ENCODE measurements around the gene LRRC52. TPM values are rescaled to one million over a fixed set of nuclear protein-coding genes. Genes with fewer than 3 reads are reported as not detected.

Gene LRRC52, protein sequence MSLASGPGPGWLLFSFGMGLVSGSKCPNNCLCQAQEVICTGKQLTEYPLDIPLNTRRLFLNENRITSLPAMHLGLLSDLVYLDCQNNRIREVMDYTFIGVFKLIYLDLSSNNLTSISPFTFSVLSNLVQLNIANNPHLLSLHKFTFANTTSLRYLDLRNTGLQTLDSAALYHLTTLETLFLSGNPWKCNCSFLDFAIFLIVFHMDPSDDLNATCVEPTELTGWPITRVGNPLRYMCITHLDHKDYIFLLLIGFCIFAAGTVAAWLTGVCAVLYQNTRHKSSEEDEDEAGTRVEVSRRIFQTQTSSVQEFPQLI
- not detected for total RNA-seq

DNA sequence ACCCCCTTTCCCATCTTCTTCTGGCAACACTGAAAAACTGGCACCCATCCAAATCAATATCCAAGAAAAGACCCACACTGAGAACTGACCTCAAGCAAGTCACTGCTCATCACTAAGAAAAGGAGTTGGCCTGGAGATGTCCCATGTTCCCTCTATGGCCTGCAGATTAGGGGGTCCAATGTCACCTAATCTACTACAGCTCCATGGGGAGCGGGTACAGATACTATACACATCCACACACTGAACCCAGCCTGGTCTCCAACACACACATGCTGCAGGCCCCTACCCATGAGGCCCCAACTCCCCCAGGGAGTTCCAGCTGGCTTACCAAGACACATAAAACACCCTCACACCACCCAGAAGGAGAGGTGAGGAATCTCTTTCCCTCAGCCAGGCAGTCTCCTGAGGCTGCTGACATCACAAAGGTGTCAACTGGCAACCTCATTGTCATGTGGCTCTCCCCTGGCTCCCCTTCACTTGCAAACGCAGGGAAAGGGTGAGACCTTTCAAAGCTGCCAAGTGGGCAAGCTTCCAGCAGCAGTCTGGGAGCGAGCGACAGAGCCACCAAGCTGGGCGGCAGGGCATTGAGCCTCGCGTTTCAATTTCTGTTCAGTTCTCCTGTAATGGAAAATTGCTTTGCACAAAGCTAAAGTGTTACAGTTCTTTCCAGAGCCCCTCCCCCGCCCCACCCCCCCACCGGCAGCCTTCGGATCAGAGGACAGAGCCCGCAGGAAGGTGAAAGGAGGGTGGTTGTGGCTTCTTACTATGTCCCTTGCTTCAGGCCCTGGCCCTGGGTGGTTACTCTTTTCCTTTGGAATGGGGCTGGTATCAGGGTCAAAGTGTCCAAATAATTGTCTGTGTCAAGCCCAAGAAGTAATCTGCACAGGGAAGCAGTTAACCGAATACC is at the start of gene LRRC52:
Gene LRRC52 (plus strand): TSS at position 469 of the 907 bp plus-strand sequence. CDS start 297 bp downstream, at position 766.
- H3K9me3 Mint-ChIP-seq: no peaks in the 10 kb centered on the region
- POLR2A ChIA-PET: no interaction called here
- DNase-seq (no peak), ATAC-seq (ENCODE audit: low read depth) (no peak)
- no peaks in the 10 kb centered on the region for H3K4me1 Mint-ChIP-seq
- no peak within 1 kb of the TSS for H3K4me3 Mint-ChIP-seq
- no peak within 1 kb of the TSS for H3K27ac Mint-ChIP-seq
- peaks cover 33% of the 10 kb centered on the region for H3K27me3 Mint-ChIP-seq
- H3K36me3 Mint-ChIP-seq: no peaks in the 10 kb centered on the region

DNA sequence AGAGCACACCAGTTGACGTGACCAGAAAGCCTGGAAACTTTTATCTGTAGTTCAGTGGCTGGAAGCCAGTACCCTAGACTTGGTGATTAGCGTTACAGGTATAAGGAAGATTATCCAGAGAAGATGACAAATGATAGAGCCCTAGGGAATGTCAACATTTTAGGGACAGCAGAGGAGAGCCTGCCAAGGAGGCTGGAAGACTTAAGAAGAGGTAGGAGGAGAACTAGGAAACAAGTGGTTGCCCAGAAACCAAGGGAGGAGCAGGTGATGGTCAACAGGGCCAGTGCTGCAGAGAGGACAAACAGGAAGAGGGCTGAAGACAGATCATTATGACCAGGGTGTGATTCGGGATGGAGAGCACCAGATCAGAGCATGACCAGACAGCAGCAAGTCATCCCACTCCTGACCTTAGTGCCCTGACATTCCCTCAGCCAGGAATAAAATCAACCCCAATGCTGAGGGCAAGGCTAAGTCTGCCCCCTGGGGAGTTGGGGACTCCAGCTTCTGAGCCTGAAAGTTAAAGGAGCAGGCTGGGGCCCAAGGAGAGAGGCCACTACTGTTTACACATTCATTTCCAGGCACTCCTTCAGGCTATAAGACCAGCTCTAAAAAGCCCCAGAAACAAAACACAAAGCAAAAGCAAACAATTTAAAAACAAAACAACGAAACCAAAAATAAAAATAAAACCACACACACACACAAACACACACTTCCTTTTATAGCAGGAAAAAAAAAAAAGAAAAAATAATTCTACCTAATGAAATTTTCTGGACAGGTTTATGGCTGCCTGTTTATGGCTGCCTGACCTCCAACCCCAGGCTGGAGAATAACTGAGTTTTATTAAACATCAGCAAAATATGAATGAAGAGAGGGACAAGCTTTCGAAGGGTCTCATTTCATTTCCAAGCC is 48.6 kb upstream of the LRRC52 start:
- H3K4me1 Mint-ChIP-seq: no peaks in the 10 kb centered on the region

DNA sequence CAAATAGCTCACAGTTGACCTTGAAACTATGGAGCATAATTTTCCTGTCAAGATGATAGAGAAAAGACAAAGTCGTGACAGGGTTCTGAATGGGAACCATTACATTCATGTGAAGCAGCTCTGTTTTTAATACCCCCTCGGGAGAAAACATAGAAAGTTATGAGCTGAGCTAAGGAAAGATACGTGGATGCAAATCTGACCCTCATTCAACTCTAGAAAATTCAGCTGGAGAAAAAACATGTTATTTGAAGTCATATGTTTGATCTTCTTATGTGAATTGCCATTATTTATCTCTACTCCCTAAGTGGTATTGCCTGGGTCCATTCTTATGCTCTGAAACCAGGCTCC is 48.0 kb upstream of the LRRC52 start:
- no peak for ATAC-seq (ENCODE audit: low read depth)
- H3K4me3 Mint-ChIP-seq: no peak overlapping the region
- H3K9me3 Mint-ChIP-seq: no peaks in the 10 kb centered on the region
- no peak overlapping the region for H3K27ac Mint-ChIP-seq
- POLR2A ChIA-PET: no interaction called here
- no peaks in the 10 kb centered on the region for H3K36me3 Mint-ChIP-seq
- peaks cover 21% of the 10 kb centered on the region for H3K27me3 Mint-ChIP-seq
- H3K4me1 Mint-ChIP-seq: no peaks in the 10 kb centered on the region
- no peak for DNase-seq

More for the DNA sequence above, 48.6 kb upstream of the LRRC52 start:
- Mint-ChIP-seq H3K36me3 (no peaks in the 10 kb centered on the region), H3K27ac (no peak overlapping the region), H3K27me3 (peaks cover 20% of the 10 kb centered on the region), H3K4me3 (no peak overlapping the region), H3K9me3 (no peaks in the 10 kb centered on the region)
- POLR2A ChIA-PET: no interaction called here
- ATAC-seq (ENCODE audit: low read depth) (no peak), DNase-seq (no peak)

DNA sequence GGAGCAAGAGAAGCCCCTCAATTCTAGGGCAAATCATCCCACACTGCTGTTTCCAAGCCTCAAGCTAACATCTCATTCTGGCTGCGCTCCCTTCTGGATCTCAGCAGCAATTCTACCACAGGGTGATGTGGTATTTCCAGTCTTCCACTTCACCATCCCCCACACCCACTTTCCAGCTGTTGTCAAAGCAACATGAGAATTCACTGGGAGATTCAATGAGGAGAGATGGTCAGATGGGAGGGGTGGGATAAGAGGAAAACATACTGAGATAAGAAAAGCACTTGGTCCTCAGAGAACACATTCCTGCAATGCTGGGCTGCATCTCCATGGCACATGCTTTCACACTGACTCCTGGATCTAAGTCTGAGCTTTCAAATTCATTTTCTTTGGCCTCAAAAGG is 47.3 kb upstream of the LRRC52 start:
- H3K9me3 Mint-ChIP-seq: no peaks in the 10 kb centered on the region
- H3K27me3 Mint-ChIP-seq: peaks cover 24% of the 10 kb centered on the region
- no peak for DNase-seq
- H3K4me3 Mint-ChIP-seq: no peak overlapping the region
- H3K27ac Mint-ChIP-seq: no peak overlapping the region
- POLR2A ChIA-PET: no interaction called here
- ATAC-seq (ENCODE audit: low read depth): no peak
- H3K36me3 Mint-ChIP-seq: no peaks in the 10 kb centered on the region
- H3K4me1 Mint-ChIP-seq: no peaks in the 10 kb centered on the region

DNA sequence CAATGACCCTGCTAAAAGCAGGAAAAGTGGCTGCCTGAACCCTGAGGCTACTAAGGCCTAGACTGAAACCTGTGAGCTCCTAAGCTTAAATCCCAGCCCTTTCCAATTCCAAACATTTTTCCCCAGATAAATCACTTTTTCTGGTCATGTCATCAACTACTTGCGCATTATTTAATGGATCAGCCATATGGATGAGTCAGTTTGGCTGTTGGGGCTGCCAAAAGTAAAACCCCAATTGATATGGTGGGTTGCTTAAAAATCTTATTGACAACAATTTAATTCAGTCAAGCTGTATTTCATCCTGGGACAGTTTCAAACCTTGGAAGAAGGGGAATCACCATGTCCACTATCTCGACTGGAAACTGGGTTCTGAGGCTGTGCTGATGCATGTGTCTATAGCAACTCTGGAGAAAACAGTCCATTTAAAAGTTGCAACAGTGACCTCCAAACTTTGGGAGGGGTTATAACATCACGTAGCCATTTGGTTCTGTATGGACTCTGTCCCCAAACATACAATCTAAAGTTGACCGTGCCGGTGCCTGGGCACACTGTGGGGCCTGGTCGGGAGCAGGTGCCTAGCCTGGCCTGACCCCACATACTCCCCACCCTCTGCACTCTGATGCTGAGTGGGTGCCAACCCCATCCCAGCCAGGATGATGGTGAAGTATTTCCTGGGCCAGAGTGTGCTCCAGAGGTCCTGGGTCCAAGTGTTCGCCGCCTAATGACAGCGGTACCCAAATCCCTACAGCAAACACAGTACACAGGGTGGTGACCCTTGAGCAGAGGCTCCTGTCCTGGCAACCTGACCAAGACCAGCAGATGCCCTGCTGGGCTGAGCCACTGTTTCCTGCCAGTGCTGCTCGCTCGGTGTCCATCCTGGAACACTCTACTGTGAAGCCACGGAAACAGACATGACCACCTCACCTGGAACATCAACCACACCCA is 46.5 kb upstream of the LRRC52 start:
- H3K36me3 Mint-ChIP-seq: no peaks in the 10 kb centered on the region
- H3K4me3 Mint-ChIP-seq: no peak overlapping the region
- no peaks in the 10 kb centered on the region for H3K4me1 Mint-ChIP-seq
- no peak for DNase-seq
- H3K9me3 Mint-ChIP-seq: no peaks in the 10 kb centered on the region
- H3K27me3 Mint-ChIP-seq: peaks cover 31% of the 10 kb centered on the region
- ATAC-seq (ENCODE audit: low read depth): no peak
- POLR2A ChIA-PET: no interaction called here
- no peak overlapping the region for H3K27ac Mint-ChIP-seq

DNA sequence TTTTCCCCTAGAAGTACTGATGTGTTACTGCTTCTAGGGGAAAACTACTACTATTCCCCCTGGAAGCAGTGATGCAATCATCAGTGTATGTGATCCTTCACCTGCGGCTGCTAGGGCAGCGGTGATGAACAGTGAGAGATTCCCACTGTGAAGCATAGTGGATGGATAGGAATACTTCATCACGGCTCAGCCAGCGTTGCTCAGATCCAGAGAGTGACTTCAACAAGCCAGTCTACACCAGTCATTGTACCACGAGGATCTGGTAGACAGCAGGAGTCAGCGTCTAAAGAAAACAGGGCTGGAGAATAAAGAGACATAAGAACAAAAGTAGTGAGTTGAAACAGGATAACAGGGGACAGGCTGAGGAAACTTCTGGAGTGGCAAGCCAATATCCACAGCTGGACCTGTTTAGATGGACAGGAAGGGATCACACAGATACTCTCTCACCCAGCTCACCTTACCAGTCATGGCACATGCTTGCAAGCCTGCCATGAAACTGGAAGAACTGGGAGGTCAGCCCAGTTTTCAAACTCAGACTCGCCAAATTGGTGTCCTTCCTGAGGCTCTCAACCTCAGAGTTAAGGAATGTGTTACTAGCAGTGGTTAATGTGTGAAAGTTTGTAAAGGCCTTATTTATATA is 42.4 kb upstream of the LRRC52 start:
- Mint-ChIP-seq H3K27ac (no peak overlapping the region), H3K9me3 (no peaks in the 10 kb centered on the region), H3K4me1 (no peaks in the 10 kb centered on the region), H3K4me3 (no peak overlapping the region), H3K36me3 (no peaks in the 10 kb centered on the region), H3K27me3 (peaks cover 24% of the 10 kb centered on the region)
- POLR2A ChIA-PET: no interaction called here
- DNase-seq (no peak), ATAC-seq (ENCODE audit: low read depth) (no peak)

DNA sequence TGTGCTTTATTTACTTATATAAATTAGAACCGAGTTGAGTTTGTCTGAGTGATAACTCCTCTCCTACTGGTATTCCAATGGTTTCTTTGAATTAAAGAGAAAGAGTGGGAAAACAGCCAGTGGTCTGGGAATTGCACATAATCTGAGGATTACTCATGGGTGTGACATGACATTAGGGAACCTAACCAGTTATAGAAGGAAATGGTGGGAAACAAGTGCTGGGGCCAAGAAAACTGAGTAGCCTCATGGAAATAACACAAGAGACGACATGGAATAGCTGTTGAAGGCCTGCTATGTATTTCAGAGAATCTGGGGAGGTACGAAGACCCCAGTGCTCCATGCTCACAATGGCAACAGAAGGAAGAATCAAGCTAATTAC is 41.8 kb upstream of the LRRC52 start:
- ATAC-seq (ENCODE audit: low read depth) (no peak), DNase-seq (no peak)
- Mint-ChIP-seq H3K27me3 (peaks cover 25% of the 10 kb centered on the region), H3K9me3 (no peaks in the 10 kb centered on the region), H3K4me1 (no peaks in the 10 kb centered on the region), H3K4me3 (no peak overlapping the region), H3K27ac (no peak overlapping the region), H3K36me3 (no peaks in the 10 kb centered on the region)
- POLR2A ChIA-PET: no interaction called here

DNA sequence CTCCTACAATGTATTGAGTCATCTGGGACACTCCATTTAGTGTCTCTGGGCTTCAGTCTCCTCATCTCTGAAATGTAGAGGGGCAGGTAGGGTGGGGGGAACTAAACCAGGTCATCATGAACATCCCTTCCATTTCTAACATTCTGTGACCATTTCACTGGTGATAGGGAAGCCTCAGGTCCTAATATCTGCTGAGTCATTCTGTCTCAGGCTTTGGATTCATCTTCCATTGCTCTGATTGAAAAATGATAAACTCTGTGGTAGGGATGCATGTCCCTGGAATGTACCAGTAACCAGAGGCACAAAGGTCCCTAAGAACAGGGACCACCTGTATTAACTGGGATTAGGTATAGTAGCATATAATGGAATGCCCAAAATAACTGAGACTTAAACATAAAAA is 36.2 kb upstream of the LRRC52 start:
- DNase-seq (no peak), ATAC-seq (ENCODE audit: low read depth) (no peak)
- no peaks in the 10 kb centered on the region for H3K4me1 Mint-ChIP-seq
- H3K4me3 Mint-ChIP-seq: no peak overlapping the region
- H3K9me3 Mint-ChIP-seq: no peaks in the 10 kb centered on the region
- H3K27ac Mint-ChIP-seq: no peak overlapping the region
- POLR2A ChIA-PET: no interaction called here
- H3K27me3 Mint-ChIP-seq: peaks cover 21% of the 10 kb centered on the region
- no peaks in the 10 kb centered on the region for H3K36me3 Mint-ChIP-seq

DNA sequence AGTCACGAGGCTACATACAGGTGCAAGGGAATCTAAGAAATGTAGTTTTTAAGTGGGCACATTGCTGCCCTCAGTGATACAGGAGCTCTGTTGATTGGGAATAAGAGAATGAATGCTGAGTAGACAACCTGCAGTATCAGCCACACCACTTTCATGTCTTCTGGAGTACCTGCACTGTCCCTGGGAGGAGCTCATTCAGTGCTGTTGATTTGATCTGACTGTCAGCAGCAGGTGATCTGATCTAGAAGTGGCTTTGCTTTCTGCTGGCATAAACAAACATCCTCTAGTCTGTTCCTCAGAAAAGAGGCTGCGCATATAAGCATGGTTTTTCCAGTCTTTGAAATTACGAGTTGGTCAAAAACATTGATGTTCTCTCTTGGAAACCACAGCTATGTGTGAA is 35.5 kb upstream of the LRRC52 start:
- POLR2A ChIA-PET: no interaction called here
- no peak overlapping the region for H3K4me3 Mint-ChIP-seq
- H3K36me3 Mint-ChIP-seq: no peaks in the 10 kb centered on the region
- DNase-seq: no peak
- H3K9me3 Mint-ChIP-seq: no peaks in the 10 kb centered on the region
- no peaks in the 10 kb centered on the region for H3K4me1 Mint-ChIP-seq
- H3K27me3 Mint-ChIP-seq: peaks cover 19% of the 10 kb centered on the region
- no peak overlapping the region for H3K27ac Mint-ChIP-seq
- ATAC-seq (ENCODE audit: low read depth): no peak

DNA sequence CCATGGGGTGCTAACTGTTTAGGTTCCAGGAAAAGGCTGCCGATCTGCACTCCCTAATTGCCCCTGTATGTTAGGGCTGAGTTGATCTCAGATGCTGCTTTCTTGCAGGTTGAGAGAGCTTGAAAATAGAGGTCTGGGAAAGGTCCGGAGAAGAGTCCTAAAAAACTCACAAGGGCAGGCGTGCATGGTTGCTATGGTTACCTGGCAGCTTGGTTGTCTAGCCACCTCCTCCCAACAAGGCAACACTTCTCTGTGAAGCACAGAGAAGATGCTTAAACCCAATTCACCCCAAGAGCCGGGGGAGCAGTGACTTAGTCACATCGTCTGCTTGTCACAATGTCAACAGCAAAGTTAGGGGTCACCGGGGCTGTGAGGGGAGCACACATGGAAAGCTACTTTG is 31.0 kb upstream of the LRRC52 start:
- ATAC-seq (ENCODE audit: low read depth) (no peak), DNase-seq (no peak)
- no peak overlapping the region for H3K27ac Mint-ChIP-seq
- H3K9me3 Mint-ChIP-seq: no peaks in the 10 kb centered on the region
- no peaks in the 10 kb centered on the region for H3K4me1 Mint-ChIP-seq
- POLR2A ChIA-PET: no interaction called here
- peaks cover 7% of the 10 kb centered on the region for H3K27me3 Mint-ChIP-seq
- H3K4me3 Mint-ChIP-seq: no peak overlapping the region
- H3K36me3 Mint-ChIP-seq: no peaks in the 10 kb centered on the region

DNA sequence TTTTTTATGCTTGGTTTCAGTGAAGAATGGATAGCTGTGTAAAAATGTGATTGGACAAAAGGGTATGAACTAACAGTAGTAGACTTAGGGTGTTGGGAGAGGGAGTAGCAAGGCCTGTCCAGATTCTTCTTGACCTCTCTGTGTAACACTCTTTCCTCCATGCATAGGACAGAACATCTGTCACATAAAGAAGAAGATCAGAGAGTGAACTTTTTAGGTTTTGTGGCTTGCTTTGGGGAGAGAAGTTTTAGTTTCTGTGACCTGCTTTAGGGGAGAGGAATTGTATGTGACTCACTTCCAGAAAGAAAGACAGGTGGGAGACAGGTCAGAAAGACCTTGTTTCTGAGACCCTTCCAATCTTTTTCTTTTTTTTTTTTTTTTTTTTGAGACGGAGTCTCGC is 27.3 kb upstream of the LRRC52 start:
- no peak overlapping the region for H3K27ac Mint-ChIP-seq
- H3K27me3 Mint-ChIP-seq: peaks cover 8% of the 10 kb centered on the region
- H3K36me3 Mint-ChIP-seq: no peaks in the 10 kb centered on the region
- no peak for ATAC-seq (ENCODE audit: low read depth)
- H3K4me1 Mint-ChIP-seq: no peaks in the 10 kb centered on the region
- POLR2A ChIA-PET: no interaction called here
- peaks cover 7% of the 10 kb centered on the region for H3K9me3 Mint-ChIP-seq
- no peak for DNase-seq
- H3K4me3 Mint-ChIP-seq: no peak overlapping the region

DNA sequence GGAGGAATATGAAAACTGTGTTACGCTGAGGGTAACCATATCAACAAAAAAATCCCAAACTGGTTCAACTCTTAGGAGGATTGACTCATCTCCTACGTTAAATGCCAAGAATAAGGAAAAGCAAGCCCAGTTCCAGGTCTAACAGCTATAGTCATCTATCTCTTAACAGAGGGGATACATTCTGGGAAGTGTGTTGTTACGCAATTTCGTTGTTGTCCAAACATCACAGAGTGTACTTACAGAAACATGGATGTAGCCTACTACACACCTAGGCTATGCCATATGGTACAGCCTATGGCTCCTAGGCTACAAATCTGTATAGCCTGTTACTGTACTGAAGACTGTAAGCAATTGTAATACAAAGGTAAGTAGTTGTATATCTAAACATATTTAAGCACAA is 23.2 kb upstream of the LRRC52 start:
- Mint-ChIP-seq H3K4me1 (no peaks in the 10 kb centered on the region), H3K36me3 (no peaks in the 10 kb centered on the region), H3K4me3 (no peak overlapping the region)

More for the DNA sequence above, 23.2 kb upstream of the LRRC52 start:
- POLR2A ChIA-PET: no interaction called here
- Mint-ChIP-seq H3K9me3 (peaks cover 7% of the 10 kb centered on the region), H3K27me3 (peaks cover 23% of the 10 kb centered on the region), H3K27ac (no peak overlapping the region)
- ATAC-seq (ENCODE audit: low read depth) (no peak), DNase-seq (no peak)

Data from activated naive CD8-positive, alpha-beta T cell treated with anti-CD3 and anti-CD28 coated beads, Interleukin-2, amount 10 ng/mL, durations not matched to agents 7 days and 5 days (primary cell).